KMS-11 (cell line): ENCODE measurements around the gene ATXN2.
"Not testable (repeated sequence)": the region's sequence is repeated elsewhere in the genome, so short reads cannot be mapped to it uniquely, and the experiment has no call there.

Source experiments
- H2AFZ ChIP-seq: fragments of 200-600 bp; sonication (generic); 2 replicates; pipeline ENCODE4 v1.6.1; 2016; ENCODE audit warnings: antibody characterized with exemption, mixed run types, low read depth
- H3K27ac ChIP-seq: fragments of 200-600 bp; sonication (generic); 2 replicates; pipeline ENCODE4 v1.6.1; 2016; ENCODE audit warnings: mild to moderate bottlenecking, mixed run types
- H3K27me3 ChIP-seq: fragments of 200-600 bp; sonication (generic); 2 replicates; pipeline ENCODE4 v1.6.1; 2017; ENCODE audit warnings: mild to moderate bottlenecking, low read depth, mixed run types, moderate library complexity; ENCODE audit not compliant: insufficient read depth
- H3K36me3 ChIP-seq: fragments of 200-600 bp; sonication (generic); 2 replicates; pipeline ENCODE4 v1.6.1; 2017; ENCODE audit warnings: mild to moderate bottlenecking, mixed run types; ENCODE audit not compliant: insufficient read depth
- H3K4me1 ChIP-seq: fragments of 200-600 bp; sonication (generic); 2 replicates; pipeline ENCODE4 v1.6.1; 2016; ENCODE audit warnings: mild to moderate bottlenecking, low read depth, mixed run types; ENCODE audit not compliant: poor library complexity, severe bottlenecking
- H3K4me2 ChIP-seq: fragments of 200-600 bp; sonication (generic); 2 replicates; pipeline ENCODE4 v1.7.0; 2016; ENCODE audit warnings: mild to moderate bottlenecking, mixed run types
- H3K4me3 ChIP-seq: fragments of 200-600 bp; sonication (generic); IDR thresholded peaks from 2 replicates; pipeline ENCODE4 v1.6.1; 2017; ENCODE audit warnings: low read depth, low read length, mixed read lengths; ENCODE audit not compliant: insufficient read depth
- H3K79me2 ChIP-seq: fragments of 200-600 bp; sonication (generic); 2 replicates; pipeline ENCODE4 v1.6.1; 2016; ENCODE audit warnings: low read depth, mixed run types; ENCODE audit not compliant: insufficient read depth
- H3K9ac ChIP-seq: fragments of 200-600 bp; sonication (generic); 2 replicates; pipeline ENCODE4 v1.6.1; 2016; ENCODE audit warnings: mild to moderate bottlenecking, mixed run types
- H4K20me1 ChIP-seq: fragments of 200-600 bp; sonication (generic); 2 replicates; pipeline ENCODE4 v1.6.1; 2016; ENCODE audit warnings: mild to moderate bottlenecking, mixed run types; ENCODE audit not compliant: insufficient read depth
- TF ChIP-seq, protein P1 (sequence below): fragments of 200-600 bp; sonication (generic); conservative IDR thresholded peaks from 2 replicates; pipeline ENCODE4 v1.6.1; 2017; ENCODE audit warnings: low read depth, mild to moderate bottlenecking, antibody characterized with exemption, low read length, moderate library complexity, mixed read lengths

The ATXN2 gene

DNA sequence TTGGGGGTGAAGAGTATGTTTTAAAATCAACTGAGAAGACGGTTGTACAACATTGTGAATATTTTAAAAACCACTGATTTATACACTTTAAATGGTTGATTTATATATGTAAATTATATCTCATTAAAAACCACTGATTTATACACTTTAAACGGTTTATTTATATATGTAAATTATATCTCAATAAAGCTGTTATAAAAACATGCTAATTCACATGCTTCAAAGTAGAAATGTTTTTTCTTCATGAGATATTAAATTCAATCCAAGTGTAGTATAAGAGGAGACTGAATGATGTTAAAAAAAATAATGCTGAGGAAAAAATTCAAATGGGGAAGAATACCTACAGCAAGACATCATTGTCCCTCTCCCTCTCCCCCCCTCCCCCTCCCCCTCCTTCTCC lies 92.9 kb downstream of the ATXN2 start:
- Histone ChIP-seq H3K4me2 (no peak overlapping the region), H3K4me1 (no peaks in the 10 kb centered on the region), H3K36me3 (no peaks in the 10 kb centered on the region), H3K9ac (no peak overlapping the region), H2AFZ (no peak overlapping the region), H4K20me1 (no peaks in the 10 kb centered on the region), H3K27me3 (no peaks in the 10 kb centered on the region), H3K27ac (no peak overlapping the region), H3K79me2 (no peaks in the 10 kb centered on the region), H3K4me3 (no peak overlapping the region)
- TF ChIP-seq, protein P1, sequence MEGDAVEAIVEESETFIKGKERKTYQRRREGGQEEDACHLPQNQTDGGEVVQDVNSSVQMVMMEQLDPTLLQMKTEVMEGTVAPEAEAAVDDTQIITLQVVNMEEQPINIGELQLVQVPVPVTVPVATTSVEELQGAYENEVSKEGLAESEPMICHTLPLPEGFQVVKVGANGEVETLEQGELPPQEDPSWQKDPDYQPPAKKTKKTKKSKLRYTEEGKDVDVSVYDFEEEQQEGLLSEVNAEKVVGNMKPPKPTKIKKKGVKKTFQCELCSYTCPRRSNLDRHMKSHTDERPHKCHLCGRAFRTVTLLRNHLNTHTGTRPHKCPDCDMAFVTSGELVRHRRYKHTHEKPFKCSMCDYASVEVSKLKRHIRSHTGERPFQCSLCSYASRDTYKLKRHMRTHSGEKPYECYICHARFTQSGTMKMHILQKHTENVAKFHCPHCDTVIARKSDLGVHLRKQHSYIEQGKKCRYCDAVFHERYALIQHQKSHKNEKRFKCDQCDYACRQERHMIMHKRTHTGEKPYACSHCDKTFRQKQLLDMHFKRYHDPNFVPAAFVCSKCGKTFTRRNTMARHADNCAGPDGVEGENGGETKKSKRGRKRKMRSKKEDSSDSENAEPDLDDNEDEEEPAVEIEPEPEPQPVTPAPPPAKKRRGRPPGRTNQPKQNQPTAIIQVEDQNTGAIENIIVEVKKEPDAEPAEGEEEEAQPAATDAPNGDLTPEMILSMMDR, result no peak

DNA sequence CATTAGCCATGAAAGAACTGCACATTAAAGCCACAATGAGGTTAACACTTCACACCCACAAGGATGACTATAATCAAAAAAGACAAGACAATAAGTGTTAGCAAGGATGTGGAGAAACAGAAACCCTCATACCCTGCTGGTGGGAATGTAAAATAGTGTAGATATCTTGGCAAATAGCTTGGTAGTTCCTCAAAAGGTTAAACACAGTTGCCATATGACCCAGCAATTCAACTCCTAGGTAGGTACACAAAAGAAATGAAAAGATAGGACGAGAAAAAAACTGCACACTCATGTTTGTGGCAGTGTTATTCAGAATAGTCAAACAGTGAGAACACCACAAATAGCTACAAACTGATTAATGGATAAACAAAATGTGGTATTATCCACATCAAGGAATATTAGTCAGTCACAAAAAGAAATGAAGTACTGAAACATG lies 93.5 kb downstream of the ATXN2 start:
- no peaks in the 10 kb centered on the region for H3K27me3 ChIP-seq
- H3K4me1 ChIP-seq, result no peaks in the 10 kb centered on the region
- H3K36me3 ChIP-seq, result no peaks in the 10 kb centered on the region
- H3K27ac ChIP-seq, result no peak overlapping the region
- no peaks in the 10 kb centered on the region for H4K20me1 ChIP-seq
- H3K79me2 ChIP-seq, result no peaks in the 10 kb centered on the region
- H2AFZ ChIP-seq, result no peak overlapping the region
- TF ChIP-seq, protein P1, result no peak
- no peak overlapping the region for H3K4me3 ChIP-seq
- H3K4me2 ChIP-seq, result no peak overlapping the region
- no peak overlapping the region for H3K9ac ChIP-seq

DNA sequence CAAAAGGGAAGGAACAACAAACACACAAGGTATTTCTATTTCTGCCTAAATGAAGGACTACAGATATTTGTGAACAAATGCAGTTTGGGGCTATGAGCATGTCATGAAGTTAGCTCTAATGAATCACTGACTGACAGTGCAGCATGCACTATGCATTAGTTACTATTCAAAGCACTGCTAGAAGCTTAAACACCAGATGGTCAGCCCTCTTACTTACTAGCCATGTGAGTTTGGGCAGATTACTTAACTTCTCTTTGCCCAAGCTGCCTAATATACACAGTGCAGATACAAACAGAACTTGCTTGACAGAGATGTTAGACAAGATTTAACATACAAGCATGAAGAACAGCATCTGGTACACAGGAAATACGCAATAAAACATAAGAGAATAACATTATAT lies 96.0 kb downstream of the ATXN2 start:
- Histone ChIP-seq H3K27ac (no peak overlapping the region), H3K4me3 (no peak overlapping the region), H2AFZ (no peak overlapping the region), H3K4me1 (no peaks in the 10 kb centered on the region), H3K27me3 (no peaks in the 10 kb centered on the region), H3K9ac (no peak overlapping the region), H4K20me1 (no peaks in the 10 kb centered on the region), H3K4me2 (no peak overlapping the region), H3K36me3 (no peaks in the 10 kb centered on the region), H3K79me2 (no peaks in the 10 kb centered on the region)
- TF ChIP-seq, protein P1, result no peak

DNA sequence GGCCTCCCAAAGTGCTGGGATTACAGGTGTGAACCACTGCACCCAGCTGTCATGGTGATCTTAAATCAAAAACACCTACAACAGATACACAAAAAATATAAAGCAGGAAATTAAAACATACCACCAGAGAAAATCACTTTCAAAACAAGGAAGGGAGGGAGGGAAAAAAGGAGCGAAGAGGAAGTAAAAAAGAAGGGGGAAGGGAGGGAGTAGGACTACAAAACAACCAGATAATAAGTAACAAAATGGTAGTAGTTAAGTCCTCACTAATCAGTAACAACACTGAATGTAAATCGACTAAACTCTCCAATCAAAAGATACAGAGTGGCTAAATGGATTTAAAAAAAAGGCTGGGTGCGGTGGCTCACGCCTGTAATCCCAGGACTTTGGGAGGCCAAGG lies 104.4 kb downstream of the ATXN2 start:
- no peaks in the 10 kb centered on the region for H3K27me3 ChIP-seq
- no peaks in the 10 kb centered on the region for H3K4me1 ChIP-seq
- H4K20me1 ChIP-seq, result no peaks in the 10 kb centered on the region
- no peak overlapping the region for H3K4me2 ChIP-seq
- H2AFZ ChIP-seq, result no peak overlapping the region
- H3K4me3 ChIP-seq, result no peak overlapping the region
- no peak overlapping the region for H3K27ac ChIP-seq
- no peaks in the 10 kb centered on the region for H3K79me2 ChIP-seq
- TF ChIP-seq, protein P1, result no peak
- H3K9ac ChIP-seq, result no peak overlapping the region
- no peaks in the 10 kb centered on the region for H3K36me3 ChIP-seq

DNA sequence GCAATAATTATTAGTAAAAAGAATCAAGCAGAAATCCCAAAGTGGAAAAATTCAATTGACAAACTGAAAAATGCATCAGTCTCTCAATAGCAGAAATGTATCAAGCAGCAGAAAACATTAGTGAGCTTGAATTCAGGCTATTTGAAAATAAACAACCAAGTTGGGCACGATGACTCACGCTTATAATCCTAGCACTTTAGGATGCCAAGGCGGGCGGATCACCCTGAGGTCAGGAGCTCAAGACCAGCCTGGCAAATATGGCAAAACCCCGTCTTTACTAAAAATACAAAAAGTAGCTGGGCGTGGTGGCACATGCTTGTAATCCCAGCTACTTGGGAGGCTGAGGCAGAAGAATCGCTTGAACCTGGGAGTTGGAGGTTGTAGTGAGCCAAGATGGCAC lies 106.1 kb downstream of the ATXN2 start:
- H3K27ac ChIP-seq, H3K9ac ChIP-seq, H3K36me3 ChIP-seq, H3K79me2 ChIP-seq, H3K4me1 ChIP-seq, H3K27me3 ChIP-seq, H3K4me2 ChIP-seq, H4K20me1 ChIP-seq, H3K4me3 ChIP-seq, H2AFZ ChIP-seq: not testable (repeated sequence)
